HepG2 (cell line): ENCODE results near the gene TMIGD3. TPM values are rescaled to one million over a fixed set of nuclear protein-coding genes. Genes with fewer than 3 reads are reported as not detected.

ENCODE experiments used
- ATAC-seq: fragments of 200-7000 bp; cut with Tn5 transposase; 3 replicates; pipeline ENCODE4 v1.9.1; 2020; ENCODE audit warnings: mild to moderate bottlenecking, moderate library complexity
- BruUV-seq: library from RNA; stranded (reverse); fragments of 400-500 nt; replicated peaks from 2 replicates; lab custom pipeline; 2021; lab: Mats Ljungman, UMichigan
- CTCF ChIA-PET: fragments of 300-600 bp; formaldehyde crosslinking; extraction: SDS; loops from one replicate; lab custom pipeline; 2021; ENCODE audit warnings: low total read pairs, inconsistent platforms, low intra/inter-chr PET ratio; lab: Yijun Ruan, JAX
- POLR2A ChIA-PET: fragments of 350-600 bp; sonication (Branson Sonifier 250); formaldehyde crosslinking; loops from one replicate; lab custom pipeline; 2020; ENCODE audit warnings: antibody characterized with exemption, inconsistent platforms; lab: Yijun Ruan, JAX
- DNase-seq: peaks from one replicate; pipeline ENCODE4 v3.0.0-alpha.2; 2015; ENCODE audit warnings: low spot score
- FAIRE-seq: peaks from 3 replicates; lab custom pipeline; 2011; peaks lifted over from hg19 to GRCh38; lab: Jason Lieb, UNC
- H2AFZ ChIP-seq: one replicate; pipeline ENCODE4 v1.6.1; 2011; ENCODE audit warnings: low read length, inconsistent platforms
- H3K27ac ChIP-seq: fragments of 300-600 bp; 3 replicates; pipeline ENCODE4 v1.8.0; 2011; ENCODE audit warnings: mixed run types, mild to moderate bottlenecking, mixed read lengths, low read length, inconsistent platforms; ENCODE audit not compliant: insufficient read depth; ENCODE audit errors: extremely low read length
- H3K27me3 ChIP-seq, 2 experiments: fragments of 200-600 bp in 1 of 2; 2 replicates in 1 of 2; 3 replicates in 1 of 2; pipeline versions ENCODE4 v1.6.0 to v1.8.0; 2011; ENCODE audit warnings: low read length in 2 of 2, mild to moderate bottlenecking in 2 of 2, moderate library complexity in 2 of 2, inconsistent platforms in 1 of 2; ENCODE audit not compliant: insufficient read depth in 2 of 2, control insufficient read depth in 1 of 2
- H3K36me3 ChIP-seq, 2 experiments: fragments of 200-600 bp in 1 of 2; replicated peaks in 1 of 2; 2 replicates in 1 of 2; 3 replicates in 1 of 2; pipeline versions ENCODE4 v1.5.1 to v1.8.0; 2011; ENCODE audit warnings: low read length in 2 of 2, inconsistent platforms in 1 of 2; ENCODE audit not compliant: insufficient read depth in 2 of 2, control insufficient read depth in 1 of 2
- H3K4me1 ChIP-seq: 2 replicates; pipeline ENCODE4 v1.5.1; 2012; ENCODE audit warnings: low read length, inconsistent platforms; ENCODE audit not compliant: insufficient read depth
- H3K4me2 ChIP-seq: 2 replicates; pipeline ENCODE4 v1.6.0; 2011; ENCODE audit warnings: low read depth, low read length, inconsistent platforms
- H3K4me3 ChIP-seq, 3 experiments: fragments of 200-600 bp in 1 of 3; sonication (generic), shearing (Covaris generic) in 1 of 3; replicated peaks in 1 of 3; 2 replicates each; pipeline ENCODE4 v1.5.1; 2011 to 2016; ENCODE audit warnings: low read length in 3 of 3, inconsistent platforms in 2 of 3, low read depth in 2 of 3, mild to moderate bottlenecking in 2 of 3, control low read depth in 1 of 3, mixed read lengths in 1 of 3; ENCODE audit not compliant: insufficient read depth in 1 of 3
- H3K79me2 ChIP-seq: one replicate; pipeline ENCODE4 v1.6.1; 2011; ENCODE audit warnings: low read length, inconsistent platforms; ENCODE audit not compliant: insufficient read depth
- H3K9ac ChIP-seq: 2 replicates; pipeline ENCODE4 v1.6.0; 2011; ENCODE audit warnings: mild to moderate bottlenecking, low read depth, low read length, inconsistent platforms; ENCODE audit not compliant: insufficient read depth
- H3K9me3 ChIP-seq: 2 replicates; pipeline ENCODE4 v1.5.1; 2012; ENCODE audit warnings: mild to moderate bottlenecking, low read length
- H4K20me1 ChIP-seq: 2 replicates; pipeline ENCODE4 v1.6.0; 2011; ENCODE audit warnings: inconsistent platforms, mild to moderate bottlenecking, low read length, moderate library complexity; ENCODE audit not compliant: insufficient read depth
- ASH2L ChIP-seq: fragments of 300-600, 200-600 bp; sonication (generic); IDR thresholded peaks from 2 replicates; pipeline ENCODE4 v1.7.0; 2017; ENCODE audit warnings: low read depth, mild to moderate bottlenecking, moderate library complexity, mixed read lengths, low read length; ENCODE audit not compliant: insufficient read length
- CBFB ChIP-seq: sonication (generic); formaldehyde crosslinking; IDR thresholded peaks from 2 replicates; pipeline ENCODE4 v1.4.0; 2020; ENCODE audit warnings: missing genetic modification reagents
- CHD2 ChIP-seq: IDR thresholded peaks from 2 replicates; pipeline ENCODE4 v1.6.1; 2011; ENCODE audit warnings: low read depth, low read length, improper control_type of control experiment
- EP300 ChIP-seq, 3 experiments: sonication (generic) in 1 of 3; formaldehyde crosslinking in 1 of 3; IDR thresholded peaks; 2 replicates each; pipeline versions ENCODE4 v1.5.1 to v1.6.1; 2011 to 2020; ENCODE audit warnings: low read depth in 2 of 3, low read length in 2 of 3, borderline replicate concordance in 1 of 3, improper control_type of control experiment in 1 of 3, mild to moderate bottlenecking in 1 of 3, missing genetic modification reagents in 1 of 3, moderate library complexity in 1 of 3
- ISL2 ChIP-seq: sonication (generic); formaldehyde crosslinking; IDR thresholded peaks from 2 replicates; pipeline ENCODE4 v1.5.0; 2020; ENCODE audit warnings: missing genetic modification reagents
- KDM6A ChIP-seq: IDR thresholded peaks from 2 replicates; pipeline ENCODE4 v1.6.1; 2016; ENCODE audit warnings: low read depth
- KMT2A ChIP-seq: sonication (generic); formaldehyde crosslinking; IDR thresholded peaks from 2 replicates; pipeline ENCODE4 v1.4.0; 2020; ENCODE audit warnings: missing genetic modification reagents
- MTA3 ChIP-seq: sonication (generic); formaldehyde crosslinking; IDR thresholded peaks from 2 replicates; pipeline ENCODE4 v1.4.0; 2020; ENCODE audit warnings: missing genetic modification reagents
- NAIF1 ChIP-seq: sonication (generic); formaldehyde crosslinking; IDR thresholded peaks from 2 replicates; pipeline ENCODE4 v1.5.0; 2020; ENCODE audit warnings: mild to moderate bottlenecking, missing genetic modification reagents, borderline replicate concordance
- POLR2G ChIP-seq: fragments of 200-400 bp; formaldehyde crosslinking; IDR thresholded peaks from 2 replicates; pipeline ENCODE4 v1.6.1; 2018; ENCODE audit warnings: mild to moderate bottlenecking, low read depth, low read length, moderate library complexity
- TERF1 ChIP-seq: sonication (generic); formaldehyde crosslinking; IDR thresholded peaks from 2 replicates; pipeline ENCODE4 v1.8.0; 2022; ENCODE audit warnings: mild to moderate bottlenecking, missing genetic modification reagents, moderate library complexity
- TSC22D2 ChIP-seq: sonication (generic); formaldehyde crosslinking; IDR thresholded peaks from 2 replicates; pipeline ENCODE4 v1.5.1; 2020; ENCODE audit warnings: missing genetic modification reagents, mild to moderate bottlenecking, borderline replicate concordance
- USF2 ChIP-seq, 2 experiments: sonication (generic) in 1 of 2; formaldehyde crosslinking in 1 of 2; IDR thresholded peaks; 2 replicates each; pipeline versions ENCODE4 v1.5.1 to v1.6.1; 2011 to 2020; ENCODE audit warnings: borderline replicate concordance in 1 of 2, low read depth in 1 of 2, low read length in 1 of 2, mild to moderate bottlenecking in 1 of 2, missing genetic modification reagents in 1 of 2, moderate library complexity in 1 of 2
- ZNF124 ChIP-seq: sonication (generic); formaldehyde crosslinking; IDR thresholded peaks from 2 replicates; pipeline ENCODE4 v1.4.0; 2020; ENCODE audit warnings: missing genetic modification reagents
- ZNF256 ChIP-seq: sonication (generic); formaldehyde crosslinking; conservative IDR thresholded peaks from 2 replicates; pipeline ENCODE4 v1.4.0; 2020; ENCODE audit warnings: missing genetic modification reagents
- ZNF367 ChIP-seq: sonication (generic); formaldehyde crosslinking; IDR thresholded peaks from 2 replicates; pipeline ENCODE4 v1.4.0; 2020; ENCODE audit warnings: missing genetic modification reagents, borderline replicate concordance
- ZNF615 ChIP-seq: sonication (generic); formaldehyde crosslinking; IDR thresholded peaks from 2 replicates; pipeline ENCODE4 v1.5.0; 2020; ENCODE audit warnings: mild to moderate bottlenecking, missing genetic modification reagents, borderline replicate concordance
- ZSCAN9 ChIP-seq: IDR thresholded peaks from 2 replicates; pipeline ENCODE4 v1.6.1; 2016; ENCODE audit warnings: borderline replicate concordance
- WGBS: methylation state at CpG from one replicate; pipeline ENCODE4 v1.1.6; 2017; ENCODE audit warnings: low lambda C conversion rate; 5-methylcytosine and 5-hydroxymethylcytosine counted together
- in situ Hi-C: cut with HindIII; loops from 2 replicates; pipeline ENCODE4 v1.10.0; 2017; ENCODE audit warnings: low pct_unique_long_range_greater_than_20kb; ENCODE audit not compliant: extremely low pct_ligation_motif_present
- intact Hi-C: fragments of 100-400 bp; cut with micrococcal nuclease; formaldehyde crosslinking; loops from one replicate; pipeline ENCODE4 v1.10.0; 2022; ENCODE audit not compliant: unreplicated experiment
- polyA plus RNA-seq, 8 experiments: library from polyadenylated mRNA; depleted of rRNA in 3 of 8; stranded (reverse) in 7 of 8; unstranded in 1 of 8; fragments of >200 nt; fragmentation: Illumina TruSeq in 4 of 8; extraction: Trizol in 4 of 8; gene quantifications; 2 replicates each; pipeline versions ENCODE4 v1.2.1 to v1.2.3, GENCODE V29; 2011 to 2016; ENCODE audit warnings: low read depth in 4 of 8, missing spikeins in 1 of 8, mixed read lengths in 1 of 8; ENCODE audit not compliant: insufficient read depth in 1 of 8
- total RNA-seq, 5 experiments: library from RNA; depleted of rRNA; stranded (reverse); fragments of >200 nt; fragmentation: Illumina TruSeq; extraction: Trizol; gene quantifications; 2 replicates each; pipeline ENCODE4 v1.2.3, GENCODE V29; 2016; ENCODE audit warnings: low read depth in 1 of 5

Gene TMIGD3
- total and polyA plus RNA-seq, 2 of the 13 experiments (the other 11 are each of a cell fraction or from before 2014, with no cell fraction given): not detected

- no peaks in the 10 kb centered on the region for H3K79me2 ChIP-seq
- ChIA-PET CTCF (no interaction called here), POLR2A (no interaction called here)
- intact Hi-C loops (no loop called here), in situ Hi-C loops (no loop called here)
- H3K4me1 ChIP-seq: peaks cover 27% of the 10 kb centered on the region
- no peak overlapping the region for H2AFZ ChIP-seq
- H3K9ac ChIP-seq: no peak overlapping the region
- no peak for DNase-seq
- H4K20me1 ChIP-seq: no peaks in the 10 kb centered on the region
- H3K27ac ChIP-seq: no peak overlapping the region
- no peaks in the 10 kb centered on the region for H3K9me3 ChIP-seq
- H3K36me3 ChIP-seq: peaks cover 1 to 7% of the 10 kb centered on the region in 2 experiments; a peak in 2 of 5 replicates
- H3K27me3 ChIP-seq: no peaks in the 10 kb centered on the region
- no peak for TF ChIP-seq KMT2A
- TF ChIP-seq POLR2G: no peak
- TF ChIP-seq ZNF367 (CRISPR knock-in tag): no peak
- no peak for TF ChIP-seq NAIF1
- TF ChIP-seq EP300 (IDR thresholded peaks at IDR 0.05; ENCODE audit: low read depth in 2 of 2, low read length in 2 of 2): no peak
- TF ChIP-seq EP300 (CRISPR knock-in tag; IDR thresholded peaks at IDR 0.05; ENCODE audit: borderline replicate concordance): no peak
- no peak for TF ChIP-seq ZSCAN9 (CRISPR knock-in tag)
- no peak for TF ChIP-seq CBFB
- no peak for TF ChIP-seq KDM6A (CRISPR knock-in tag)
- TF ChIP-seq ISL2 (CRISPR knock-in tag): no peak
- TF ChIP-seq TERF1 (CRISPR knock-in tag): no peak
- no peak for TF ChIP-seq ZNF256 (CRISPR knock-in tag)
- no peak for TF ChIP-seq CHD2
- TF ChIP-seq ZNF615 (CRISPR knock-in tag): no peak
- no peak for TF ChIP-seq ZNF124 (CRISPR knock-in tag)
- no peak for TF ChIP-seq USF2 (IDR thresholded peaks at IDR 0.05; ENCODE audit: low read depth, low read length)
- TF ChIP-seq USF2 (CRISPR knock-in tag; IDR thresholded peaks at IDR 0.05; ENCODE audit: borderline replicate concordance): no peak
- TF ChIP-seq TSC22D2 (CRISPR knock-in tag): no peak
- no peak for TF ChIP-seq MTA3 (CRISPR knock-in tag)
- TF ChIP-seq ASH2L: no peak
- TF ChIP-seq, all 625 proteins: peak for 0
- FAIRE-seq (no peak), ATAC-seq (no peak)
- WGBS: 97% methylated on average over 2 of the region's 2 CpGs
- Histone ChIP-seq H3K4me2 (no peak overlapping the region), H3K4me3 (no peak overlapping the region)
- no TSS peak for BruUV-seq
These were observed 37.7 kb downstream of the TMIGD3 start for GRCh38 chr1:111465754-111466153.
